HUES6 (cell line): ENCODE measurements around the gene PNLIPRP2.

Experiments
- H3K27ac ChIP-seq: 2 replicates; pipeline ENCODE4 v1.7.0; 2013; ENCODE audit warnings: low read depth, mild to moderate bottlenecking, low read length, inconsistent platforms
- H3K27me3 ChIP-seq: 2 replicates; pipeline ENCODE4 v1.6.1; 2013; ENCODE audit warnings: low read length; ENCODE audit not compliant: control insufficient read depth, insufficient read depth
- H3K36me3 ChIP-seq: 2 replicates; pipeline ENCODE4 v1.6.1; 2013; ENCODE audit warnings: low read length; ENCODE audit not compliant: control insufficient read depth, insufficient read depth
- H3K4me1 ChIP-seq: 2 replicates; pipeline ENCODE4 v1.6.1; 2013; ENCODE audit warnings: low read length; ENCODE audit not compliant: control insufficient read depth, insufficient read depth
- H3K4me3 ChIP-seq: 2 replicates; pipeline ENCODE4 v1.5.1; 2013; ENCODE audit warnings: low read depth, low read length
- H3K9ac ChIP-seq: one replicate; pipeline ENCODE4 v1.6.1; 2013; ENCODE audit warnings: mild to moderate bottlenecking, low read length
- H3K9me3 ChIP-seq: 2 replicates; pipeline ENCODE4 v1.6.1; 2013; ENCODE audit warnings: low read depth, low read length; ENCODE audit not compliant: control insufficient read depth, insufficient read depth

Gene PNLIPRP2

GRCh38 chr10:116620423-116621400 is at the start of gene PNLIPRP2:
PNLIPRP2 (plus strand) TSS chr10:116620953.
- H3K36me3 ChIP-seq: no peaks in the 10 kb centered on the region
- no peak within 1 kb of the TSS for H3K27ac ChIP-seq
- H3K4me3 ChIP-seq: no peak within 1 kb of the TSS
- H3K9ac ChIP-seq: no peak within 1 kb of the TSS
- H3K27me3 ChIP-seq: no peaks in the 10 kb centered on the region
- H3K4me1 ChIP-seq: no peaks in the 10 kb centered on the region
- H3K9me3 ChIP-seq: no peaks in the 10 kb centered on the region

GRCh38 chr10:116574797-116575196 is 46.0 kb upstream of the PNLIPRP2 start:
- Histone ChIP-seq H3K36me3 (no peaks in the 10 kb centered on the region), H3K27me3 (no peaks in the 10 kb centered on the region), H3K9me3 (no peaks in the 10 kb centered on the region), H3K4me1 (no peaks in the 10 kb centered on the region), H3K9ac (no peak overlapping the region), H3K27ac (no peak overlapping the region), H3K4me3 (no peak overlapping the region)

- H3K27me3 ChIP-seq: no peaks in the 10 kb centered on the region
- H3K9ac ChIP-seq: no peak overlapping the region
- no peaks in the 10 kb centered on the region for H3K4me1 ChIP-seq
- peaks cover 7% of the 10 kb centered on the region; the same call in 1 of the 2 replicates for H3K9me3 ChIP-seq
- H3K27ac ChIP-seq: no peak overlapping the region
- H3K36me3 ChIP-seq: no peaks in the 10 kb centered on the region
- no peak overlapping the region for H3K4me3 ChIP-seq
Observed at GRCh38 chr10:116587878-116588591, 32.7 kb upstream of the PNLIPRP2 start.

GRCh38 chr10:116588995-116589394 is 31.8 kb upstream of the PNLIPRP2 start:
- Histone ChIP-seq H3K9me3 (peaks cover 7% of the 10 kb centered on the region; the same call in 1 of the 2 replicates), H3K27ac (no peak overlapping the region), H3K36me3 (no peaks in the 10 kb centered on the region), H3K9ac (no peak overlapping the region), H3K27me3 (no peaks in the 10 kb centered on the region), H3K4me1 (no peaks in the 10 kb centered on the region), H3K4me3 (no peak overlapping the region)

GRCh38 chr10:116589926-116590325 is 30.8 kb upstream of the PNLIPRP2 start:
- Histone ChIP-seq H3K4me3 (no peak overlapping the region), H3K9me3 (peaks cover 7% of the 10 kb centered on the region; the same call in 1 of the 2 replicates), H3K4me1 (no peaks in the 10 kb centered on the region), H3K36me3 (no peaks in the 10 kb centered on the region), H3K27me3 (0 out of 2 replicates have a peak, but pooled peaks cover 3% of the 10 kb centered on the region), H3K27ac (no peak overlapping the region), H3K9ac (no peak overlapping the region)

GRCh38 chr10:116590590-116591444 is 29.9 kb upstream of the PNLIPRP2 start, which contains the start of gene PNLIPRP1:
PNLIPRP1 (plus strand) TSS chr10:116590959; CDS start chr10:116591130, 171 bp downstream.
- Histone ChIP-seq H3K9ac (no peak within 1 kb of the TSS), H3K36me3 (no peaks in the 10 kb centered on the region), H3K9me3 (peaks cover 7% of the 10 kb centered on the region; the same call in 1 of the 2 replicates), H3K4me3 (no peak within 1 kb of the TSS), H3K27ac (no peak within 1 kb of the TSS), H3K4me1 (no peaks in the 10 kb centered on the region), H3K27me3 (0 out of 2 replicates have a peak, but pooled peaks cover 3% of the 10 kb centered on the region)

GRCh38 chr10:116593139-116593740 is 27.5 kb upstream of the PNLIPRP2 start:
- Histone ChIP-seq H3K27me3 (0 out of 2 replicates have a peak, but pooled peaks cover 3% of the 10 kb centered on the region), H3K9me3 (peaks cover 7% of the 10 kb centered on the region; the same call in 1 of the 2 replicates), H3K36me3 (no peaks in the 10 kb centered on the region), H3K27ac (no peak overlapping the region), H3K4me1 (no peaks in the 10 kb centered on the region), H3K4me3 (no peak overlapping the region), H3K9ac (no peak overlapping the region)

- Histone ChIP-seq H3K9ac (no peak overlapping the region), H3K9me3 (no peaks in the 10 kb centered on the region), H3K4me3 (no peak overlapping the region), H3K27ac (no peak overlapping the region), H3K4me1 (no peaks in the 10 kb centered on the region), H3K27me3 (0 out of 2 replicates have a peak, but pooled peaks cover 3% of the 10 kb centered on the region), H3K36me3 (no peaks in the 10 kb centered on the region)
Observed at GRCh38 chr10:116594525-116595035, 26.2 kb upstream of the PNLIPRP2 start.

- Histone ChIP-seq H3K9ac (no peak overlapping the region), H3K9me3 (no peaks in the 10 kb centered on the region), H3K4me1 (no peaks in the 10 kb centered on the region), H3K27ac (no peak overlapping the region), H3K36me3 (no peaks in the 10 kb centered on the region), H3K27me3 (0 out of 2 replicates have a peak, but pooled peaks cover 3% of the 10 kb centered on the region), H3K4me3 (no peak overlapping the region)
Observed at GRCh38 chr10:116596062-116596461, 24.7 kb upstream of the PNLIPRP2 start.

GRCh38 chr10:116597543-116597942 is 23.2 kb upstream of the PNLIPRP2 start:
- H3K4me1 ChIP-seq: no peaks in the 10 kb centered on the region
- H3K36me3 ChIP-seq: no peaks in the 10 kb centered on the region
- H3K27me3 ChIP-seq: 0 out of 2 replicates have a peak, but pooled peaks cover 3% of the 10 kb centered on the region
- no peak overlapping the region for H3K27ac ChIP-seq
- H3K9me3 ChIP-seq: no peaks in the 10 kb centered on the region
- H3K9ac ChIP-seq: no peak overlapping the region
- no peak overlapping the region for H3K4me3 ChIP-seq
